GM21367 (cell line): Measurements from ENCODE around the gene MTUS2.

Source experiments
- ATAC-seq: cut with Tn5 transposase; IDR thresholded peaks from one replicate; pipeline ENCODE4 v1.9.1; 2021; ENCODE audit not compliant: unreplicated experiment

Gene MTUS2

GRCh38 chr13:29103065-29103800 is 283.1 kb downstream of the MTUS2 start:
- no peak for ATAC-seq

- no peak for ATAC-seq
Measured at GRCh38 chr13:29104461-29104860, 284.3 kb downstream of the MTUS2 start.

- no peak for ATAC-seq
Measured at GRCh38 chr13:29105779-29106178, 285.6 kb downstream of the MTUS2 start.

- ATAC-seq = no peak
Measured at GRCh38 chr13:29106651-29107050, 286.5 kb downstream of the MTUS2 start.

GRCh38 chr13:29108068-29108786 is 288.1 kb downstream of the MTUS2 start:
- ATAC-seq = no peak

GRCh38 chr13:29109987-29110386 is 289.8 kb downstream of the MTUS2 start:
- ATAC-seq = no peak

GRCh38 chr13:29111446-29111845 is 291.3 kb downstream of the MTUS2 start:
- ATAC-seq = no peak

- no peak for ATAC-seq
Measured at GRCh38 chr13:29115842-29116241, 295.7 kb downstream of the MTUS2 start.

- ATAC-seq = no peak
Measured at GRCh38 chr13:29117663-29118062, 297.5 kb downstream of the MTUS2 start.

GRCh38 chr13:29118471-29118870 is 298.3 kb downstream of the MTUS2 start:
- ATAC-seq = no peak

GRCh38 chr13:29125191-29125933 is 305.2 kb downstream of the MTUS2 start:
- peak; percentile 54 for ATAC-seq

GRCh38 chr13:29125934-29126424 is 305.8 kb downstream of the MTUS2 start:
- ATAC-seq = peak; percentile 60

- ATAC-seq = no peak
Measured at GRCh38 chr13:29129616-29130015, 309.5 kb downstream of the MTUS2 start.

GRCh38 chr13:29131159-29131558 is 311.0 kb downstream of the MTUS2 start:
- ATAC-seq = no peak

- ATAC-seq = no peak
Measured at GRCh38 chr13:29131881-29132668, 311.9 kb downstream of the MTUS2 start.

GRCh38 chr13:29136341-29136740 is 316.2 kb downstream of the MTUS2 start:
- no peak for ATAC-seq

- ATAC-seq = no peak
Measured at GRCh38 chr13:29137016-29137415, 316.9 kb downstream of the MTUS2 start.

GRCh38 chr13:29137995-29138394 is 317.9 kb downstream of the MTUS2 start:
- no peak for ATAC-seq

- no peak for ATAC-seq
Measured at GRCh38 chr13:29140277-29140676, 320.1 kb downstream of the MTUS2 start.

GRCh38 chr13:29143847-29144246 is 323.7 kb downstream of the MTUS2 start:
- no peak for ATAC-seq

- ATAC-seq = no peak
Measured at GRCh38 chr13:29154390-29154789, 334.3 kb downstream of the MTUS2 start.
